Measurements from ENCODE around the gene EPS15. TPM values are rescaled to one million over a fixed set of nuclear protein-coding genes. Genes with fewer than 3 reads are reported as not detected.

Gene EPS15
- total RNA-seq, 3 donors from 2014 or later: 50.0 to 85.5 (median 54.0) TPM

DNA sequence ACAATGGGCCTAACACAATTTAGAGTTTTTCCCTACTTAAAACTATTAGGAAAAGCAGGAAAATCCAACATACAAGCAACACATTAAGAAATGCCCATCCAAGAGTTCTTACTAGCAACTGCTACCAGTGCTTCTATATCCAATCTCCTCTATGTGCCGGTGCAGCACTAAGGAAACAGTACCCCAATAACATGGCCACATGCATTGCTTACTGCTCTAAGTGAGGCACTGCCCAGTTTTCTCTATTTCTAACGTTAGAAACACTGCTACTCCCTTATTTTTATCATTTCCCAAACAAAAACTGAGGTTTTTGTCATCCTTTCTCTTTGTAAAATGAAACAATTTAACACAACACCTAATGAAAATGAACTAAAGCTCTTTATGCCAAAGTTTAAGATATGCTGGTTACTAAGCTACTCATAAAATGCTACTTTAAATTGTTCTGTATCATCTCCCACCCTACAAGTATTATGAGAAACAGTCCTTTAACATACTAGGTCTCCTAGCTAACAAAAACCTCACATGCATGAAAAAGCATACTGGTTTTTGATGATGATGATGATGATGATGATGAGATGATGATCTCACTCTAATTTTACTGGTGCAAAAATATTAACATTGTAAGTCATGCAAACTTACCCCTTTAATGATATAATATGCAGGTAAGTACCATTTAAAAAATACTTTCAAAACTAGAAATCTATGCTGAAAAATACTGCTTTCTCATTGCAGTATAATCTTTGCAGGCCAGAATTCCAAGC is 98.0 kb downstream of the EPS15 start:
- H3K4me3 ChIP-seq: no peak overlapping the region
- TF ChIP-seq, protein P1, sequence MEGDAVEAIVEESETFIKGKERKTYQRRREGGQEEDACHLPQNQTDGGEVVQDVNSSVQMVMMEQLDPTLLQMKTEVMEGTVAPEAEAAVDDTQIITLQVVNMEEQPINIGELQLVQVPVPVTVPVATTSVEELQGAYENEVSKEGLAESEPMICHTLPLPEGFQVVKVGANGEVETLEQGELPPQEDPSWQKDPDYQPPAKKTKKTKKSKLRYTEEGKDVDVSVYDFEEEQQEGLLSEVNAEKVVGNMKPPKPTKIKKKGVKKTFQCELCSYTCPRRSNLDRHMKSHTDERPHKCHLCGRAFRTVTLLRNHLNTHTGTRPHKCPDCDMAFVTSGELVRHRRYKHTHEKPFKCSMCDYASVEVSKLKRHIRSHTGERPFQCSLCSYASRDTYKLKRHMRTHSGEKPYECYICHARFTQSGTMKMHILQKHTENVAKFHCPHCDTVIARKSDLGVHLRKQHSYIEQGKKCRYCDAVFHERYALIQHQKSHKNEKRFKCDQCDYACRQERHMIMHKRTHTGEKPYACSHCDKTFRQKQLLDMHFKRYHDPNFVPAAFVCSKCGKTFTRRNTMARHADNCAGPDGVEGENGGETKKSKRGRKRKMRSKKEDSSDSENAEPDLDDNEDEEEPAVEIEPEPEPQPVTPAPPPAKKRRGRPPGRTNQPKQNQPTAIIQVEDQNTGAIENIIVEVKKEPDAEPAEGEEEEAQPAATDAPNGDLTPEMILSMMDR (IDR thresholded peaks at IDR 0.05): no peak
- intact Hi-C loops (cut with DNase I, micrococcal nuclease): no loop called here
- DNase-seq: no peak
- no peaks in the 10 kb centered on the region for H3K36me3 ChIP-seq (ENCODE audit: low read depth)
- no peaks in the 10 kb centered on the region for H3K9me3 ChIP-seq
- ATAC-seq: no peak
- H3K4me1 ChIP-seq (ENCODE audit: low read depth): no peaks in the 10 kb centered on the region

DNA sequence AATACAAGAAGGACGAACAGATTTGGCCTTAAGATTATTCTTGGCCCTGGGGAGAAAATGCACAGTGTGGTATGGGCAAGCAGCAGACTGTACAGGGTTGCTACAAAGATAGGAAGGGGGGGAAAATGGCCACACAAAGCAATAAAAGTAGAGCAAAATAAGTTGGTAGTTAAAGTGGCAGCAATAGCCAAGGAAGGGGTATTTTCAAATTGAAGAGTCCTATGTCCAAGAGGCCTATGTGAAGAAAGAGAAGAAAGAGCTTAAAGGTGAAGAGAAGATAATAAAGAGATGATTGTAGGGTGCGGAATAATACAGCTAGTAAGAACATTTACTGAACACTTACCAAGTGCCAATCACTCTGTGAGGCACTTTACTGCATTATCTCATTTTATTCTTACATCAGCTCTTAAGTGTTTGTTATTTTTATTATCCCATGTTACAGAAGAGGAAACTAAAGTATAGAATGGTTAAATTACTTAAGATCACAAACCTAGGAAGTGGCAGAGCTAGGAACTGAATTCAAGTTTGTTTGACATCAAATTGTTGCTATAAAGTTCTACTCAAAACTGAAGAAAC is 100.6 kb downstream of the EPS15 start:
- DNase-seq: no peak
- TF ChIP-seq, protein P1 (IDR thresholded peaks at IDR 0.05): no peak
- Histone ChIP-seq H3K9me3 (no peaks in the 10 kb centered on the region), H3K4me1 (ENCODE audit: low read depth) (no peaks in the 10 kb centered on the region), H3K36me3 (ENCODE audit: low read depth) (no peaks in the 10 kb centered on the region), H3K4me3 (no peak overlapping the region)
- intact Hi-C loops (cut with DNase I, micrococcal nuclease): no loop called here
- ATAC-seq: no peak

DNA sequence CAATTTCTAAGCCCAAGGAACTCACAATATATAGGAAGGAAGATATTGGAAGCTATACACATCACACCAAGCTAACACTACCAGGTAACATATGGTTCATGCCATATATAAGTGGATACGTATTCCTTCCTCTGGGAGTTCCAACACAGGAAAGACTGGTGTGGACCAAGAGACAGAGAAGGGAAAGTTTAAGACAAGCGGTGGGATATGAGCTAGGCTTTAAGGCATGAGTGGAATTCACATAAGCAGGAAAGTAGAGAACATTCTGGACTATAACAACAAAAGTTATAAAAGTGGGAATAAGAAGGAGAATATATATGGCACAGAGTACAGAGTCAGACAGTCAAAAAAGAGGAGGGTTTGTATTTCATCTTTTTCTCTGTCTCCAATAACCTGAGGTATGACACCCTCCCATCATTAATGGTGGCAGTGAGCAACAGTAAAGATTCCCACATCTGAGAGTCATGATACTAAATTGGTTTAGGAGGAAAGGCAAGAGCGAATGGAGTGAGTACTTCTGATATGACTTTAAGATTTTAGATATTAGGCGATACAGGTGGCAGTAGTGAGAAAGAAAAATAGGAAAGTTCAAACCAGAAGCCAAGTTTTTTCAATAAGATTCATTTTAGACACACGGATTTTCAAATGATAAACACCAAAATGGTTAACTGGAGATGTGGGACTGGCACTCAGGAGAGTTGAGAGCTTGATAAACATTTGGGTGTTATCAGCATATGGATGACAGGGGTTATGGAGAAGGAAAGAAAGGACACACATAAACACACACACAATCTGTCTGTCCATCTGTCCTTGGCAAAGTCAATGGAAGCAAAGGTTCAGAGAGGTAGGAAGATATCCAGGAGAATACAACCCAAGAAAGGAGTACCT is 101.3 kb downstream of the EPS15 start:
- ATAC-seq (no peak), DNase-seq (no peak)
- Histone ChIP-seq H3K4me3 (no peak overlapping the region), H3K9me3 (no peaks in the 10 kb centered on the region), H3K4me1 (ENCODE audit: low read depth) (no peaks in the 10 kb centered on the region), H3K36me3 (ENCODE audit: low read depth) (no peaks in the 10 kb centered on the region)
- intact Hi-C loops (cut with DNase I, micrococcal nuclease): no loop called here
- TF ChIP-seq, protein P1 (IDR thresholded peaks at IDR 0.05): no peak

DNA sequence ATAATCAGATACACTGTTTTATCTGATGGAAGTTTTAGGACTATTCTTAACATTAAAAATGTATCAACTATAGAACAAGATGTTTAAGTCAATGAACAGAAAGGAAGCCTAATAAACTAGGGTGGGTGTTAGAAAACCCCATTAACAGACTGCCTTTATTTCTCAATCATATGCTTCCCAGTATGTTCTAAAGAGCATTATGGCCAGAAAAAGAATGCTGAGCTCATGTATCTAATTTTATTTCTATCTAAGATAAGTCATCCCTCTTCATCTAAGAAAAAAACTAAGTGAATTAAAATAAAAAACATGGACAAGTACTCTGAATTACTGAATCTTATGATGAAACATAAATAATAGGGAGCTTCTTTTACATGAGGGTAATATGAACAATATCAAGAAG is 102.2 kb downstream of the EPS15 start:
- ATAC-seq: no peak
- intact Hi-C loops (cut with DNase I, micrococcal nuclease): no loop called here
- Histone ChIP-seq H3K4me1 (ENCODE audit: low read depth) (no peaks in the 10 kb centered on the region), H3K9me3 (no peaks in the 10 kb centered on the region), H3K4me3 (no peak overlapping the region), H3K36me3 (ENCODE audit: low read depth) (no peaks in the 10 kb centered on the region)
- DNase-seq: no peak
- TF ChIP-seq, protein P1 (IDR thresholded peaks at IDR 0.05): no peak

DNA sequence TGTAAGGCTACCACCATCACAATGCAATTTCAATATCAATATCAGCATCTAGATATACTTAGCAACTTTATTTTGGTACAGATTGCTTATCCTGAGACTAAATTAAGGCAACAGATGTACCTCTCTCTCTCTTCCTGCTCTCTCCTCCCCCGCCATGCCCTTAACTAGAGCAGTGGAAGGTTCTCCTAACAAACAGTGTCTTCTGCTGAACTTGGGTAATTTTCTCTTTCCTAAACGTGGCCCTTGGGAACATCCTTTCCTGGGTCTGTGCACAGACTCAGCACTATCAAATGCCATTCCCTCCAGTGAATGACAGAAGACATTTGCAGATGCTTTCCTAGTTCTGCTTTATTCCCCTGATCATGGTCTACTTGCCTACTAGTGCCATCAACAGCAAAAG is 103.1 kb downstream of the EPS15 start:
- no peaks in the 10 kb centered on the region for H3K4me1 ChIP-seq (ENCODE audit: low read depth)
- ATAC-seq (no peak), DNase-seq (no peak)
- H3K4me3 ChIP-seq: no peak overlapping the region
- H3K36me3 ChIP-seq (ENCODE audit: low read depth): no peaks in the 10 kb centered on the region
- TF ChIP-seq, protein P1 (IDR thresholded peaks at IDR 0.05): no peak
- no peaks in the 10 kb centered on the region for H3K9me3 ChIP-seq
- intact Hi-C loops (cut with DNase I, micrococcal nuclease): no loop called here

Measured in mucosa of descending colon (tissue), 3 donors.